Measurements from ENCODE around the gene PTRHD1.

DNA sequence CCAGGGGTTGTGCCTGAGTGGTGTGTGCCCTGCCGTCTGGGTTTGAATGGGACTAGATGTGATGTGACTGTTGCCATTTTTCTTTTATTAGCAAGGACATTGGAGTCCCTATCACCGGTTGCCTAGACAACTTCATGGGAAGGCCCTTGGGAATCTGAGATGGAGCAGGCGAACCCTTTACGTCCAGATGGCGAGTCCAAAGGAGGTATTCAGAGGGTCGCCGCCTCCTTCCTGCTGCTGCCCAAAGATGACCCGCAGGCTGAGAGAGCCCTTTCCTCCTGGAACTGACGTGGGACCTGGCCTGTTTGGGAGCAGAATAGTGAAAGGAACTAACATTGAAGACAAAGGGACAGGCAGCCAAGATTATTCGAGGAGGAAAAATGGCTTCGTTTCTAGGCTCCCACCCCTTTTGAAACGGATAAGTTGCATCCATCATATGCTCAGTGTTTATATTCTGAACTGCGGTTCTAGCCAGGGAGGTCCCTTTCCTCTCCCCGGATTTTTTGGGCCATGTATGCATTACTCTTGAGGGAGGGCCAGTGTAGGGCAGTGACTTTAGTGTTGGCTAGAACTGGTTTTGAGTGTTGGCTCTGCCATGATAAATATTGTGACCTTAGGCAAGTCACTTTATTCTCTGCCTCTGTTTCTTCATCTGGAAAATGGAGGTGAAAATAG is 707 bp upstream of the PTRHD1 start:
- TF ChIP-seq, protein P1, sequence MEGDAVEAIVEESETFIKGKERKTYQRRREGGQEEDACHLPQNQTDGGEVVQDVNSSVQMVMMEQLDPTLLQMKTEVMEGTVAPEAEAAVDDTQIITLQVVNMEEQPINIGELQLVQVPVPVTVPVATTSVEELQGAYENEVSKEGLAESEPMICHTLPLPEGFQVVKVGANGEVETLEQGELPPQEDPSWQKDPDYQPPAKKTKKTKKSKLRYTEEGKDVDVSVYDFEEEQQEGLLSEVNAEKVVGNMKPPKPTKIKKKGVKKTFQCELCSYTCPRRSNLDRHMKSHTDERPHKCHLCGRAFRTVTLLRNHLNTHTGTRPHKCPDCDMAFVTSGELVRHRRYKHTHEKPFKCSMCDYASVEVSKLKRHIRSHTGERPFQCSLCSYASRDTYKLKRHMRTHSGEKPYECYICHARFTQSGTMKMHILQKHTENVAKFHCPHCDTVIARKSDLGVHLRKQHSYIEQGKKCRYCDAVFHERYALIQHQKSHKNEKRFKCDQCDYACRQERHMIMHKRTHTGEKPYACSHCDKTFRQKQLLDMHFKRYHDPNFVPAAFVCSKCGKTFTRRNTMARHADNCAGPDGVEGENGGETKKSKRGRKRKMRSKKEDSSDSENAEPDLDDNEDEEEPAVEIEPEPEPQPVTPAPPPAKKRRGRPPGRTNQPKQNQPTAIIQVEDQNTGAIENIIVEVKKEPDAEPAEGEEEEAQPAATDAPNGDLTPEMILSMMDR (IDR thresholded peaks at IDR 0.05), result no peak
- TF ChIP-seq EZH2 (IDR thresholded peaks at IDR 0.05; ENCODE audit: borderline replicate concordance, insufficient read depth, low read depth, low read length, poor library complexity, severe bottlenecking), result no peak
